ENCODE measurements around the gene STX8.

- TF ChIP-seq POLR2AphosphoS5 (IDR thresholded peaks at IDR 0.05; ENCODE audit: insufficient read depth in 1 of 2, low read depth in 1 of 2) (no peak), POLR2A (IDR thresholded peaks at IDR 0.05) (no peak)
Measured at GRCh38 chr17:9445424-9445823, 130.2 kb downstream of the STX8 start.

Measured in vagina (tissue), 2 donors.